ENCODE data around the gene NR2C2.

Gene NR2C2

GRCh38 chr3:14947886-14948608, 664 bp downstream of the NR2C2 start:
- Histone ChIP-seq H3K27me3 (replicated peaks; ENCODE audit: control insufficient read depth, insufficient read depth, low read length) (no peaks in the 10 kb centered on the region), H3K36me3 (ENCODE audit: control insufficient read depth, insufficient read depth, low read length) (peaks cover 5% of the 10 kb centered on the region), H3K4me3 (replicated peaks; ENCODE audit: low read depth, low read length) (peak overlapping the region; percentile 90)
- peak; percentile 95 for DNase-seq (ENCODE audit: extremely low read depth, insufficient read length)
- TF ChIP-seq, protein P1, sequence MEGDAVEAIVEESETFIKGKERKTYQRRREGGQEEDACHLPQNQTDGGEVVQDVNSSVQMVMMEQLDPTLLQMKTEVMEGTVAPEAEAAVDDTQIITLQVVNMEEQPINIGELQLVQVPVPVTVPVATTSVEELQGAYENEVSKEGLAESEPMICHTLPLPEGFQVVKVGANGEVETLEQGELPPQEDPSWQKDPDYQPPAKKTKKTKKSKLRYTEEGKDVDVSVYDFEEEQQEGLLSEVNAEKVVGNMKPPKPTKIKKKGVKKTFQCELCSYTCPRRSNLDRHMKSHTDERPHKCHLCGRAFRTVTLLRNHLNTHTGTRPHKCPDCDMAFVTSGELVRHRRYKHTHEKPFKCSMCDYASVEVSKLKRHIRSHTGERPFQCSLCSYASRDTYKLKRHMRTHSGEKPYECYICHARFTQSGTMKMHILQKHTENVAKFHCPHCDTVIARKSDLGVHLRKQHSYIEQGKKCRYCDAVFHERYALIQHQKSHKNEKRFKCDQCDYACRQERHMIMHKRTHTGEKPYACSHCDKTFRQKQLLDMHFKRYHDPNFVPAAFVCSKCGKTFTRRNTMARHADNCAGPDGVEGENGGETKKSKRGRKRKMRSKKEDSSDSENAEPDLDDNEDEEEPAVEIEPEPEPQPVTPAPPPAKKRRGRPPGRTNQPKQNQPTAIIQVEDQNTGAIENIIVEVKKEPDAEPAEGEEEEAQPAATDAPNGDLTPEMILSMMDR (IDR thresholded peaks at IDR 0.05; ENCODE audit: insufficient read depth, low read length, poor library complexity, severe bottlenecking): no peak

DNA sequence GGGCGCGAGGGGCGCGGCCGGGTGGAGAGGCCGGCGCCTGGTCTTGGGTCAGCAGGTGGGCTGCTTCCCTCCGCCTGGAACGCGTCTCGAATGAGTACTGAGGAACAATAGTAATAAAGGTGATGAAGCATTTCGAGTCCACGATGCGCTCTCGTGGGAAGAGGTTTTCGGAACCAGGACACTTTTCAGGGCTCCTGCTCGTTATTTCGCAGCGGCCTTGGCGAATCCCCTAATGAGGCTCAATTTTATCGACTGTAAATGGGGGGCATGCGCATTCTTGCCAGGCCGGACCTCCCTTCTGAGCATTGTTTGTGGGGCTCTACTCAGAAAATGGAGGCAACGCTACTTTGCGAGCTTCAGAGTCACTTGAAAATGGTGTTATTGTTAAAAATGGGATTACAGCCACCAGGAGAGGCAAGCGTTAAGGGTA, 1.2 kb downstream of the NR2C2 start:
- TF ChIP-seq, protein P1 (IDR thresholded peaks at IDR 0.05; ENCODE audit: insufficient read depth, low read length, poor library complexity, severe bottlenecking): no peak
- no peaks in the 10 kb centered on the region for H3K27me3 ChIP-seq (replicated peaks; ENCODE audit: control insufficient read depth, insufficient read depth, low read length)
- H3K4me3 ChIP-seq (replicated peaks; ENCODE audit: low read depth, low read length): peak overlapping the region; percentile 72
- no peak for DNase-seq (ENCODE audit: extremely low read depth, insufficient read length)
- H3K36me3 ChIP-seq (ENCODE audit: control insufficient read depth, insufficient read depth, low read length): peaks cover 5% of the 10 kb centered on the region

DNA sequence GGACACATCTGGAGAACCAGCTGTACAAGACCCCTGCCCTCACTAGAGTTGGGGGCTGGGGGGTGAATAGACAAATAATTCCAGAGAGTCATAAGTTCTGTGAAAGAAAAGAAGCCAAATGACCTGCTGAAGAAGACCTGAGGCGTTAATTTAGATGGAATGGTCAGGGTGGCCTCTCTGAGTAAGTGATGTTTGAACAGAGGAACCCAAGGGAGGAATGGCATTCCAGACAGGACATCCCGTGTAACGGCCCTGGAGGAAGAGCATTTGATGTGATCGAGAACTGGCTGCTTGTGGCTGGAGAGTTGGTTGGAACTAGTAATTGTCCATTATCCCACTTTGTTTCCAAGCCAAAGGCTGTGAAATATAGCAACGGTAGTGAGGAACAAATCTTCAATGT, 1.7 kb downstream of the NR2C2 start:
- Histone ChIP-seq H3K27me3 (replicated peaks; ENCODE audit: control insufficient read depth, insufficient read depth, low read length) (no peaks in the 10 kb centered on the region), H3K36me3 (ENCODE audit: control insufficient read depth, insufficient read depth, low read length) (peaks cover 5% of the 10 kb centered on the region), H3K4me3 (replicated peaks; ENCODE audit: low read depth, low read length) (peak overlapping the region; percentile 72)
- no peak for DNase-seq (ENCODE audit: extremely low read depth, insufficient read length)
- TF ChIP-seq, protein P1 (IDR thresholded peaks at IDR 0.05; ENCODE audit: insufficient read depth, low read length, poor library complexity, severe bottlenecking): no peak

- peaks cover 2% of the 10 kb centered on the region for H3K36me3 ChIP-seq (ENCODE audit: control insufficient read depth, insufficient read depth, low read length)
- no peaks in the 10 kb centered on the region for H3K27me3 ChIP-seq (replicated peaks; ENCODE audit: control insufficient read depth, insufficient read depth, low read length)
- no peak overlapping the region for H3K4me3 ChIP-seq (replicated peaks; ENCODE audit: low read depth, low read length)
- DNase-seq (ENCODE audit: extremely low read depth, insufficient read length): no peak
- TF ChIP-seq, protein P1 (IDR thresholded peaks at IDR 0.05; ENCODE audit: insufficient read depth, low read length, poor library complexity, severe bottlenecking): no peak
Observed at GRCh38 chr3:14950274-14950673, 2.9 kb downstream of the NR2C2 start.

- TF ChIP-seq, protein P1 (IDR thresholded peaks at IDR 0.05; ENCODE audit: insufficient read depth, low read length, poor library complexity, severe bottlenecking): no peak
- no peaks in the 10 kb centered on the region for H3K27me3 ChIP-seq (replicated peaks; ENCODE audit: control insufficient read depth, insufficient read depth, low read length)
- no peak for DNase-seq (ENCODE audit: extremely low read depth, insufficient read length)
- no peaks in the 10 kb centered on the region; the same call in 1 of the 2 replicates for H3K36me3 ChIP-seq (ENCODE audit: control insufficient read depth, insufficient read depth, low read length)
- H3K4me3 ChIP-seq (replicated peaks; ENCODE audit: low read depth, low read length): no peak overlapping the region
Observed at GRCh38 chr3:14957153-14957552, 9.8 kb downstream of the NR2C2 start.

All from GM06990 (cell line).